ENCODE measurements around the gene KNOP1.

- TF ChIP-seq, protein P1, sequence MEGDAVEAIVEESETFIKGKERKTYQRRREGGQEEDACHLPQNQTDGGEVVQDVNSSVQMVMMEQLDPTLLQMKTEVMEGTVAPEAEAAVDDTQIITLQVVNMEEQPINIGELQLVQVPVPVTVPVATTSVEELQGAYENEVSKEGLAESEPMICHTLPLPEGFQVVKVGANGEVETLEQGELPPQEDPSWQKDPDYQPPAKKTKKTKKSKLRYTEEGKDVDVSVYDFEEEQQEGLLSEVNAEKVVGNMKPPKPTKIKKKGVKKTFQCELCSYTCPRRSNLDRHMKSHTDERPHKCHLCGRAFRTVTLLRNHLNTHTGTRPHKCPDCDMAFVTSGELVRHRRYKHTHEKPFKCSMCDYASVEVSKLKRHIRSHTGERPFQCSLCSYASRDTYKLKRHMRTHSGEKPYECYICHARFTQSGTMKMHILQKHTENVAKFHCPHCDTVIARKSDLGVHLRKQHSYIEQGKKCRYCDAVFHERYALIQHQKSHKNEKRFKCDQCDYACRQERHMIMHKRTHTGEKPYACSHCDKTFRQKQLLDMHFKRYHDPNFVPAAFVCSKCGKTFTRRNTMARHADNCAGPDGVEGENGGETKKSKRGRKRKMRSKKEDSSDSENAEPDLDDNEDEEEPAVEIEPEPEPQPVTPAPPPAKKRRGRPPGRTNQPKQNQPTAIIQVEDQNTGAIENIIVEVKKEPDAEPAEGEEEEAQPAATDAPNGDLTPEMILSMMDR (conservative IDR thresholded peaks at IDR 0.05; ENCODE audit: low read length), result no peak
- TF ChIP-seq EZH2phosphoT487 (IDR thresholded peaks at IDR 0.05; ENCODE audit: borderline replicate concordance, low read depth, low read length), result no peak
Measured at GRCh38 chr16:19753815-19754643, 36.0 kb upstream of the KNOP1 start.

Data from OCI-LY7 (cell line).